Chondrocyte (in vitro differentiated cells): ENCODE results near the gene UBTD1. TPM values are rescaled to one million over a fixed set of nuclear protein-coding genes. Genes with fewer than 3 reads are reported as not detected.

Experiments used
- DNase-seq: peaks from one replicate; pipeline ENCODE4 v3.0.0; 2021; ENCODE audit warnings: mixed read lengths, low spot score
- H3K27ac Mint-ChIP-seq: one replicate; pipeline ENCODE4 v1.8.0; 2021; ENCODE audit warnings: mild to moderate bottlenecking, moderate library complexity, mixed read lengths; ENCODE audit not compliant: unreplicated experiment
- H3K27me3 Mint-ChIP-seq: 2 replicates; pipeline ENCODE4 v1.8.0; 2021; ENCODE audit warnings: low read depth, mixed read lengths
- H3K36me3 Mint-ChIP-seq: 2 replicates; pipeline ENCODE4 v1.8.0; 2021; ENCODE audit warnings: low read depth, mixed read lengths
- H3K4me1 Mint-ChIP-seq: 2 replicates; pipeline ENCODE4 v1.8.0; 2021; ENCODE audit warnings: low read depth, mild to moderate bottlenecking, mixed read lengths
- H3K4me3 Mint-ChIP-seq: one replicate; pipeline ENCODE4 v1.8.0; 2021; ENCODE audit warnings: mild to moderate bottlenecking, moderate library complexity, mixed read lengths; ENCODE audit not compliant: unreplicated experiment
- H3K9me3 Mint-ChIP-seq: 2 replicates; pipeline ENCODE4 v1.8.0; 2021; ENCODE audit warnings: low read depth, mixed read lengths
- CTCF ChIP-seq: fragments of 200-600 bp; sonication (generic); IDR thresholded peaks from 2 replicates; pipeline ENCODE4 v1.5.0; 2021; ENCODE audit warnings: antibody characterized with exemption, mild to moderate bottlenecking, moderate library complexity
- total RNA-seq: library from RNA; stranded (reverse); gene quantifications from 3 replicates; pipeline ENCODE4 v1.2.1, GENCODE V29; 2021

UBTD1 gene
- total RNA-seq, 1 donor from 2014 or later: 38.2 TPM

GRCh38 chr10:97612386-97612785 is 113.7 kb downstream of the UBTD1 start:
- Mint-ChIP-seq H3K9me3 (no peaks in the 10 kb centered on the region), H3K4me1 (peaks cover 26% of the 10 kb centered on the region), H3K36me3 (peaks cover 6% of the 10 kb centered on the region), H3K27me3 (no peaks in the 10 kb centered on the region), H3K4me3 (no peak overlapping the region), H3K27ac (peak overlapping the region; percentile 45)
- no peak for DNase-seq
- TF ChIP-seq CTCF: peak; percentile 85

- Mint-ChIP-seq H3K27ac (no peak overlapping the region), H3K4me1 (no peaks in the 10 kb centered on the region), H3K4me3 (no peak overlapping the region), H3K27me3 (no peaks in the 10 kb centered on the region), H3K9me3 (no peaks in the 10 kb centered on the region), H3K36me3 (peaks cover 6% of the 10 kb centered on the region)
- TF ChIP-seq CTCF: no peak
- no peak for DNase-seq
These were observed 119.6 kb downstream of the UBTD1 start for GRCh38 chr10:97618285-97618684.

DNA sequence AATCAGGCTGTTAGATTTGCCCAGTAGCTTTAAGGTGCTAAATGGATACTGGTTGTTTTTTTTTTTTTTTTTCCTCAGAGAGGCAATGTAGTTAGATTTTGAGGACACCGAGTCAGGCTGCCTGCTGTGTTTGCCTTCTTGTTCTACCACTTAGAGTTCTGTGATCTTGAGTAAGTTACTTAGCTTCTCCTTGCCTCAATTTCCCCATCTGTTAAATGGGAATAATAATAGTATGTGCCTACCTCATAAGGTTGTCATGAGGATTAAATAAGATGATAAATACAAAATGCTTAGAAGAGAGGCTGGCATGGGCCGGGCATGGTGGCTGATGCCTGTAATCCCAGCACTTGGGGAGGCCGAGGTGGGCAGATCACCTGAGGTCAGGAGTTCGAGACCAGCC is 120.0 kb downstream of the UBTD1 start:
- Mint-ChIP-seq H3K27me3 (no peaks in the 10 kb centered on the region), H3K9me3 (no peaks in the 10 kb centered on the region), H3K27ac (no peak overlapping the region), H3K4me3 (no peak overlapping the region), H3K36me3 (peaks cover 6% of the 10 kb centered on the region), H3K4me1 (no peaks in the 10 kb centered on the region)
- DNase-seq: no peak
- no peak for TF ChIP-seq CTCF

Other genes starting within 250 kb of the UBTD1 start
- 2.5 to 3.3 TPM (median 2.6 TPM) in 3 replicates for gene ARHGAP19, start 206.3 kb upstream of the UBTD1 start, total RNA-seq
- gene FRAT1, start 179.7 kb upstream of the UBTD1 start, total RNA-seq: 1.3 to 2.6 TPM (median 1.5 TPM) in 3 replicates
- 4.1 to 4.7 TPM (median 4.2 TPM) in 3 replicates for gene FRAT2, start 164.2 kb upstream of the UBTD1 start, total RNA-seq
- 22.1 to 42.8 TPM (median 28.3 TPM) in 3 replicates for gene RRP12, start 97.6 kb upstream of the UBTD1 start, total RNA-seq
- gene PGAM1, start 72.7 kb upstream of the UBTD1 start, total RNA-seq: 304 to 334 TPM (median 324 TPM) in 3 replicates
- gene EXOSC1, start 52.9 kb upstream of the UBTD1 start, total RNA-seq: 28.6 to 41.2 TPM (median 28.7 TPM) in 3 replicates
- 50.4 to 64.8 TPM (median 53.0 TPM) in 3 replicates for gene ZDHHC16, start 52.7 kb upstream of the UBTD1 start, total RNA-seq
- gene MMS19, start 502 bp upstream of the UBTD1 start, total RNA-seq: 63.4 to 80.2 TPM (median 66.6 TPM) in 3 replicates
- 0.46 to 0.60 TPM (median 0.54 TPM) in 3 replicates for gene ANKRD2, start 73.9 kb downstream of the UBTD1 start, total RNA-seq
- gene HOGA1, start 85.5 kb downstream of the UBTD1 start, total RNA-seq: 0.12 TPM in 1 of 3 replicates, not detected in the others
- gene C10orf62, start 90.8 kb downstream of the UBTD1 start, total RNA-seq: not detected in 3 replicates
- 11.3 to 13.7 TPM (median 11.8 TPM) in 3 replicates for gene MORN4, start 134.6 kb downstream of the UBTD1 start, total RNA-seq
- gene PI4K2A, start 141.7 kb downstream of the UBTD1 start, total RNA-seq: 20.1 to 20.9 TPM (median 20.1 TPM) in 3 replicates
- 5.1 to 7.7 TPM (median 6.5 TPM) in 3 replicates for gene AVPI1, start 188.3 kb downstream of the UBTD1 start, total RNA-seq
- gene MARVELD1, start 214.8 kb downstream of the UBTD1 start, total RNA-seq: 133 to 150 TPM (median 143 TPM) in 3 replicates
- gene ZFYVE27, start 238.2 kb downstream of the UBTD1 start, total RNA-seq: 16.9 to 18.1 TPM (median 17.1 TPM) in 3 replicates